Adrenal gland (tissue), 5 donors: ENCODE data around the gene FNBP1.

ENCODE experiments used
- CTCF ChIP-seq, 6 experiments: fragments of 450-650 bp in 4 of 6; fragments of 200-600 bp in 2 of 6; sonication (generic) in 1 of 6; IDR thresholded peaks; 1 replicate in 5 of 6; 2 replicates in 1 of 6; pipeline versions ENCODE4 v1.5.1 to v1.8.0; 2016 to 2021; ENCODE audit warnings: antibody characterized with exemption in 6 of 6, mild to moderate bottlenecking in 2 of 6, moderate library complexity in 1 of 6
- POLR2A ChIP-seq, 2 donors: fragments of 450-650 bp; IDR thresholded peaks; one replicate each; pipeline ENCODE4 v1.6.1; 2017; ENCODE audit warnings: antibody characterized with exemption in 2 of 2, mild to moderate bottlenecking in 2 of 2, moderate library complexity in 1 of 2
- donor health status: DM: no; HTN: no; CAD: no.

- TF ChIP-seq CTCF (IDR thresholded peaks at IDR 0.05) (no peak), POLR2A (IDR thresholded peaks at IDR 0.05) (no peak)
Observed at GRCh38 chr9:130084337-130084736, 41.3 kb upstream of the FNBP1 start.
